Raji (cell line): Measurements from ENCODE around the gene CFTR.

Source experiments
- POLR2A ChIP-seq: IDR thresholded peaks from 2 replicates; pipeline ENCODE4 v1.6.1; 2011; ENCODE audit warnings: low read depth, low read length, control low read depth; ENCODE audit not compliant: insufficient read depth

Gene CFTR

DNA sequence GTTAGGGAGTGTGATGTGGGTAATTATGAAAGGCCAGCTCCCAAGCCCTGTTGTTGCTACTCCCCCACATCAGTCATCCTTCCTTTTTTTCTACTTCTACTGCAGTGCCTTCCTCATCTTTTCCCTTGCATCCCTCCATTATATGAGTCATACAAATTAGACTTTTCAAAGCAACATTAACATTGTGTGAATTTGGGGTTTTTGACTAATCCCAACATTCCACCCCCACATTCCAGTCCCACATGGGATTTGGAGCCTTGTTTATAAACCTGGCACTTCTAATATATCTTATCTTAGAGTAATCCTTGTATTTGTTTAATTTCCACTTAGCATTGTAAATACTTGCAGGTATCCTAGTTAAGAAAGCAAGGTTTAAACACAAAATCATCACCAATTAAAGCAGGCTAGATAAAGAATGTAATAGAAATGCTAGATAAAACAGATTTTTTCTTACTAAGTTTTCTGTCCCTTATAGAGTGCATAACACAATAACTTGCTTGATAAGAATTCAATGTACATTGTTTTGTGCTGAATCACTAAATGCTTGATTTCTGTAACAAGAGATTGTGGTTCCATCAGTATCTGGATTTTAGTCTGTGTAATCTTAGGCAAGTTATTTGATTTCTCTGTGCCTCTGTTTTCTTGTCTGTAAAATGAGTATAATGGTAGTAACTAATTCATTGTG is 165.8 kb downstream of the CFTR start:
- TF ChIP-seq POLR2A, result no peak

DNA sequence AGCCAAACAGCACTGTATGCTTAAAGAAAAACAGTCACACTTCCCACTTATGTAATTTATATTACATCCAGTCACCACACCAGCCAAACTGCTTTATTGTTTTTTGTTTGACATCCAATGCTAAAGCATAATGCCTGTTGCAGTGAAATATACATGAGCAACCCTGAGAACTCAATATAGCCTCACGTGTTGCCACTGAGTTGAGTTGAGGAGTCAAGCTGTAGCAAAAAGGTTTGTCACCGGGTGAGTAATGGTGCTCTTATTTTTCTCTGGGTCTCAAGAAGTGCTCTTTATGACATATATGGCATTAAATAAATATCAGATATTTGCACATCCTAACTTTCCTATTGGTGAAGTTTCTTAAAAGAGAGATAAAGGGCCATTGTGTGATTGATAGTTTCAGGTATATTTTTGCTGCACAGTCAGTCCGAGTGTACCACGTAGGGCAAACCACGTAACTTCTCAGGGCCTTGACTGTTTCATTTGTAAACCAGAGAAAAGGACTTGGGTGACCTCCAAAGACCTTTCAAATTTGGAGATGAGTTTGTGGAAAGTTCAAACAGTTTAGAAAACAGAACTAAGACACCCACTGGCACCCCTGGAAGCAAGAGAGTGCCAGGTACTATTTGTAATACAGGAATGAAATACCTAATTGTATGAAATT is 168.5 kb downstream of the CFTR start:
- TF ChIP-seq POLR2A, result no peak

DNA sequence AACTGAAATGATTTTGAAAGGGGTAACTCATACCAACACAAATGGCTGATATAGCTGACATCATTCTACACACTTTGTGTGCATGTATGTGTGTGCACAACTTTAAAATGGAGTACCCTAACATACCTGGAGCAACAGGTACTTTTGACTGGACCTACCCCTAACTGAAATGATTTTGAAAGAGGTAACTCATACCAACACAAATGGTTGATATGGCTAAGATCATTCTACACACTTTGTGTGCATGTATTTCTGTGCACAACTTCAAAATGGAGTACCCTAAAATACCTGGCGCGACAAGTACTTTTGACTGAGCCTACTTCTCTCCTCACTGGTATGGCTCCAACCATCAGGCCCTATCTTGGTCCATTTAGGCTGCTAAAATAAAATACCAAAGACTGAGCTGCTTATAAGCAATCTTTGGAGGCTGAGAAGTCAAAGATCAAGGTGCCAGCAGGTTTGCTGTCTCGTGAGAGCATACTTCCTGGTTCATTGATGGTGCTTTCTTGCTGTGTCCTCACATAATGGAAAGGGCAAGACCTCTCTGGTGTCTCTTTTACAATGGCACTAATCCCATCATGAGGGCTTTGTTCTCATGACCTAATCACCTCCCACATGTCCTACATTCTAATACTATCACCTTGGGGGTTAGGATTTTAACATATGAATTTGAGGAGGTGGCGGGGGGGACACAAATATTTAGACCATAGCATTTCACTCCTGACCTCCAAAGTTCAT is 173.3 kb downstream of the CFTR start:
- no peak for TF ChIP-seq POLR2A

DNA sequence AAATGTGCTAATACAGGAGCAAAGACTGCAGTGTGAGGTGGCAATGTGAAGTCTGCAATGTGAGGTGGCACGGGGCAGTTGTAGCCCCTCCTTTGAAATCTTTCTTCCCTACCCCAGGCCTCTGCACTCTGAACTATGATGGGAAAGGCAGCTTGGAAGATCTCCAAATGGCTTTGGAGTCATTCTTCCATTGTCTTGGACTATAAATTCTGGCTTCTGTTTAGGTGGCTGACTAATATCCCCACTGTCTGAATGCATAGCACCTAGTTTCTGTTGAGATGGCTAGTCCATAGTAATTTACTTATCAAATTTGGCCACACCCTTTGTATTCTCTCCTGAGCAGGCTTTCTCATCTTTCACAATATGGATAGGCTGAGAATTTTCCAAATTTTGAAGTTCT is 175.0 kb downstream of the CFTR start:
- no peak for TF ChIP-seq POLR2A

DNA sequence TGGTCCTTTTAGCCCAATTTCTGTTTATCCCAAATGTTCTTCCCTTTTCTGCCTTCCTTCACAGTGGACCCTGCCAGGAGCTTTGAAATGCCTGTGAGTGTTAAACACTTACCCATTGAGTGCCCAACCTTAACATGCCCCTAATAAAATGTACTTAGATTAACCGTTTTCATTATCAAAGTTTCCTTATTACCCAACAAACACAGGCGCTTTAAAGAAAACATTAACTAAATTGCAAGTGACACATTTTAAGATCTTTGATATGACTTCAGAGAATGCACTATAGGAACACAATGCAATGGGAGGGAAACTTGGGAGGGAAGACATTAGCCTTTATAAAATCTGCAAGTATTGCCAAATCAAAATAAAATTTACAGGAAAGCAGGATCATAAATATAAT is 177.0 kb downstream of the CFTR start:
- no peak for TF ChIP-seq POLR2A

DNA sequence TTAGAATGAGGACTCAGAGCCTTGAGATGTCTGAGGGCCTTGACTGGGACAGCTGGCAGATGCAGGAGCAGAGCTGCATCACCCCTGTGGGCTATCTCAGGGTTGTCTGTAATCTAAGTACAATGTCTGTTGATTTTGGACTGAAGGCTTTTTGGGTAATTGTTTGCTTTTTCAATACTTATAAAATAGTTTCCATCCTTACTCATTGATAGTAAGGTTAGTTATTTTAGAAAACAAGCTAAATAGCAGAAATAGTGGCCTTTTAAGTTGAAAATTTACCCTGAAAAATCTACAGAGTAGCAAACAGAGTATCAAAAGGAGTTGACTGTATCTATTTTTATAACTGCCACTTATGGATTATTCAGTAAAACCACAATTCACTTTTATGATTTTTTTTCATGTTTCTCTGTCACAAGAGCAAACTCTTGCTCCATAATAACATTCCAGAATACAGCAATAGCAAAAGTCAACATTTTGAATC is 179.7 kb downstream of the CFTR start:
- TF ChIP-seq POLR2A, result no peak

GRCh38 chr7:117661328-117661727 is 181.5 kb downstream of the CFTR start:
- TF ChIP-seq POLR2A, result no peak

DNA sequence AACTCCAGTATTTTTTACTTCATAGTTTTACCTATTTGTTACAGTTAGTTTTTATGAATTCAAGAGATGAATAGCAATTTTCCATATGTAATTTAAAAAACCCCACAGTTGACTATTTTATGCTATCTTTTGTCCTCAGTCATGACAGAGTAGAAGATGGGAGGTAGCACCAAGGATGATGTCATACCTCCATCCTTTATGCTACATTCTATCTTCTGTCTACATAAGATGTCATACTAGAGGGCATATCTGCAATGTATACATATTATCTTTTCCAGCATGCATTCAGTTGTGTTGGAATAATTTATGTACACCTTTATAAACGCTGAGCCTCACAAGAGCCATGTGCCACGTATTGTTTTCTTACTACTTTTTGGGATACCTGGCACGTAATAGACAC is 184.2 kb downstream of the CFTR start:
- no peak for TF ChIP-seq POLR2A

- no peak for TF ChIP-seq POLR2A
Observed at GRCh38 chr7:117665368-117665767, 185.5 kb downstream of the CFTR start.

GRCh38 chr7:117666031-117666430 is 186.2 kb downstream of the CFTR start:
- TF ChIP-seq POLR2A, result no peak

- no peak for TF ChIP-seq POLR2A
Observed at GRCh38 chr7:117666689-117667088, 186.9 kb downstream of the CFTR start.

DNA sequence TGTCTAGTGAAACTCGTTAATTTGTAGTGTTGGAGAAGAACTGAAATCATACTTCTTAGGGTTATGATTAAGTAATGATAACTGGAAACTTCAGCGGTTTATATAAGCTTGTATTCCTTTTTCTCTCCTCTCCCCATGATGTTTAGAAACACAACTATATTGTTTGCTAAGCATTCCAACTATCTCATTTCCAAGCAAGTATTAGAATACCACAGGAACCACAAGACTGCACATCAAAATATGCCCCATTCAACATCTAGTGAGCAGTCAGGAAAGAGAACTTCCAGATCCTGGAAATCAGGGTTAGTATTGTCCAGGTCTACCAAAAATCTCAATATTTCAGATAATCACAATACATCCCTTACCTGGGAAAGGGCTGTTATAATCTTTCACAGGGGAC is 187.6 kb downstream of the CFTR start:
- no peak for TF ChIP-seq POLR2A

GRCh38 chr7:117669818-117670217 is 190.0 kb downstream of the CFTR start:
- TF ChIP-seq POLR2A, result no peak

GRCh38 chr7:117672453-117672852 is 192.6 kb downstream of the CFTR start:
- no peak for TF ChIP-seq POLR2A

GRCh38 chr7:117673367-117673766 is 193.5 kb downstream of the CFTR start:
- TF ChIP-seq POLR2A, result no peak

- no peak for TF ChIP-seq POLR2A
Observed at GRCh38 chr7:117673839-117674238, 194.0 kb downstream of the CFTR start.

- TF ChIP-seq POLR2A, result no peak
Observed at GRCh38 chr7:117674617-117675016, 194.8 kb downstream of the CFTR start.
